Measurements from ENCODE around the gene TMCC2.
"Not testable (repeated sequence)": the region's sequence is repeated elsewhere in the genome, so short reads cannot be mapped to it uniquely, and the experiment has no call there.

TMCC2 gene

GRCh38 chr1:205227584-205228013 is at the start of gene TMCC2:
TSS of gene TMCC2 (plus strand) at chr1:205227946. CDS start at chr1:205228565, 619 bp downstream.
- peak; percentile 46 to 62 for DNase-seq (ENCODE audit: low read depth in 1 of 2, low spot score in 1 of 2)

GRCh38 chr1:205179842-205180241 is 47.9 kb upstream of the TMCC2 start:
- no peak for DNase-seq (ENCODE audit: low read depth in 1 of 2, low spot score in 1 of 2)

GRCh38 chr1:205180331-205180730 is 47.4 kb upstream of the TMCC2 start:
- not testable (repeated sequence) for DNase-seq (ENCODE audit: low read depth in 1 of 2, low spot score in 1 of 2)

- DNase-seq (ENCODE audit: low read depth in 1 of 2, low spot score in 1 of 2): no peak
Measured at GRCh38 chr1:205182930-205183329, 44.8 kb upstream of the TMCC2 start.

- no peak for DNase-seq (ENCODE audit: low read depth in 1 of 2, low spot score in 1 of 2)
Measured at GRCh38 chr1:205183676-205184335, 43.9 kb upstream of the TMCC2 start.

- DNase-seq (ENCODE audit: low read depth in 1 of 2, low spot score in 1 of 2): no peak
Measured at GRCh38 chr1:205186191-205186590, 41.6 kb upstream of the TMCC2 start.

- no peak for DNase-seq (ENCODE audit: low read depth in 1 of 2, low spot score in 1 of 2)
Measured at GRCh38 chr1:205187420-205187819, 40.3 kb upstream of the TMCC2 start.

- DNase-seq (ENCODE audit: low read depth in 1 of 2, low spot score in 1 of 2): no peak
Measured at GRCh38 chr1:205188098-205188497, 39.6 kb upstream of the TMCC2 start.

GRCh38 chr1:205188596-205188995 is 39.1 kb upstream of the TMCC2 start:
- DNase-seq (ENCODE audit: low read depth in 1 of 2, low spot score in 1 of 2): no peak

GRCh38 chr1:205189131-205189530 is 38.6 kb upstream of the TMCC2 start:
- DNase-seq (ENCODE audit: low read depth in 1 of 2, low spot score in 1 of 2): no peak

GRCh38 chr1:205190845-205191577 is 36.7 kb upstream of the TMCC2 start:
- no peak for DNase-seq (ENCODE audit: low read depth in 1 of 2, low spot score in 1 of 2)

GRCh38 chr1:205191622-205192021 is 36.1 kb upstream of the TMCC2 start:
- no peak for DNase-seq (ENCODE audit: low read depth in 1 of 2, low spot score in 1 of 2)

- DNase-seq (ENCODE audit: low read depth in 1 of 2, low spot score in 1 of 2): no peak
Measured at GRCh38 chr1:205192287-205192686, 35.5 kb upstream of the TMCC2 start.

- DNase-seq (ENCODE audit: low read depth in 1 of 2, low spot score in 1 of 2): no peak
Measured at GRCh38 chr1:205199090-205199930, 28.4 kb upstream of the TMCC2 start.

GRCh38 chr1:205199931-205200299 is 27.8 kb upstream of the TMCC2 start:
- no peak for DNase-seq (ENCODE audit: low read depth in 1 of 2, low spot score in 1 of 2)

- no peak for DNase-seq (ENCODE audit: low read depth in 1 of 2, low spot score in 1 of 2)
Measured at GRCh38 chr1:205204552-205204951, 23.2 kb upstream of the TMCC2 start.

- DNase-seq (ENCODE audit: low read depth in 1 of 2, low spot score in 1 of 2): no peak
Measured at GRCh38 chr1:205205055-205205454, 22.7 kb upstream of the TMCC2 start.

- no peak for DNase-seq (ENCODE audit: low read depth in 1 of 2, low spot score in 1 of 2)
Measured at GRCh38 chr1:205208811-205209210, 18.9 kb upstream of the TMCC2 start.

- no peak for DNase-seq (ENCODE audit: low read depth in 1 of 2, low spot score in 1 of 2)
Measured at GRCh38 chr1:205210756-205211168, 17.0 kb upstream of the TMCC2 start.

GRCh38 chr1:205211169-205211838 is 16.4 kb upstream of the TMCC2 start, which contains the start of gene DSTYK:
TSS of gene DSTYK (minus strand) at chr1:205211702. CDS start at chr1:205211535, 167 bp downstream.
- DNase-seq (ENCODE audit: low read depth in 1 of 2, low spot score in 1 of 2): peak; percentile 80 to 81
